H1 (cell line): ENCODE measurements around the gene UNC119B. TPM values are rescaled to one million over a fixed set of nuclear protein-coding genes. Genes with fewer than 3 reads are reported as not detected.

Experiments used
- GABPA ChIP-seq: IDR thresholded peaks from 2 replicates; pipeline ENCODE4 v1.6.1; 2011; ENCODE audit warnings: mild to moderate bottlenecking, low read length, moderate library complexity, borderline replicate concordance; ENCODE audit not compliant: insufficient read depth
- KDM1A ChIP-seq: fragments of 200-600, 300-600 bp; sonication (generic); IDR thresholded peaks from 2 replicates; pipeline ENCODE4 v1.7.1; 2016; ENCODE audit warnings: mild to moderate bottlenecking, low read length, borderline replicate concordance
- TAF7 ChIP-seq: optimal IDR thresholded peaks from 2 replicates; pipeline ENCODE3; 2011; ENCODE audit warnings: low read depth, mild to moderate bottlenecking, inconsistent platforms, low read length, moderate library complexity, borderline replicate concordance
- YY1 ChIP-seq: IDR thresholded peaks from 2 replicates; pipeline ENCODE4 v1.6.1; 2011; ENCODE audit warnings: low read depth, mild to moderate bottlenecking, low read length
- polyA plus RNA-seq, 7 experiments: library from polyadenylated mRNA; depleted of rRNA in 3 of 7; stranded (reverse) in 5 of 7; unstranded in 2 of 7; fragments of >200 nt in 5 of 7; fragments of 200-250 nt in 2 of 7; gene quantifications; 1 replicate in 5 of 7; 2 replicates in 1 of 7; 4 replicates in 1 of 7; pipeline versions ENCODE4 v1.2.1 to v1.2.3, GENCODE V29; 2011 to 2013; ENCODE audit warnings: missing spikeins in 2 of 7, mixed read lengths in 2 of 7
- total RNA-seq: library from RNA; stranded (reverse); fragmentation: NEBNext Ultra II Directional; extraction: Animal tissue kit (Norgen Biotek cat#: 25700); gene quantifications from 2 replicates; pipeline ENCODE4 v1.2.1, GENCODE V29; 2021
- TF ChIP-seq, protein P1 (sequence below): fragments of 300-600 bp; sonication (generic); IDR thresholded peaks from 2 replicates; pipeline ENCODE4 v1.7.1; 2012; ENCODE audit warnings: low read length, moderate library complexity, mild to moderate bottlenecking, inconsistent platforms; ENCODE audit not compliant: insufficient replicate concordance

Gene UNC119B
- total and polyA plus RNA-seq, 2 of the 8 experiments (the other 6 are each of a cell fraction or from before 2014, with no cell fraction given): 40.5 to 50.1 TPM

DNA sequence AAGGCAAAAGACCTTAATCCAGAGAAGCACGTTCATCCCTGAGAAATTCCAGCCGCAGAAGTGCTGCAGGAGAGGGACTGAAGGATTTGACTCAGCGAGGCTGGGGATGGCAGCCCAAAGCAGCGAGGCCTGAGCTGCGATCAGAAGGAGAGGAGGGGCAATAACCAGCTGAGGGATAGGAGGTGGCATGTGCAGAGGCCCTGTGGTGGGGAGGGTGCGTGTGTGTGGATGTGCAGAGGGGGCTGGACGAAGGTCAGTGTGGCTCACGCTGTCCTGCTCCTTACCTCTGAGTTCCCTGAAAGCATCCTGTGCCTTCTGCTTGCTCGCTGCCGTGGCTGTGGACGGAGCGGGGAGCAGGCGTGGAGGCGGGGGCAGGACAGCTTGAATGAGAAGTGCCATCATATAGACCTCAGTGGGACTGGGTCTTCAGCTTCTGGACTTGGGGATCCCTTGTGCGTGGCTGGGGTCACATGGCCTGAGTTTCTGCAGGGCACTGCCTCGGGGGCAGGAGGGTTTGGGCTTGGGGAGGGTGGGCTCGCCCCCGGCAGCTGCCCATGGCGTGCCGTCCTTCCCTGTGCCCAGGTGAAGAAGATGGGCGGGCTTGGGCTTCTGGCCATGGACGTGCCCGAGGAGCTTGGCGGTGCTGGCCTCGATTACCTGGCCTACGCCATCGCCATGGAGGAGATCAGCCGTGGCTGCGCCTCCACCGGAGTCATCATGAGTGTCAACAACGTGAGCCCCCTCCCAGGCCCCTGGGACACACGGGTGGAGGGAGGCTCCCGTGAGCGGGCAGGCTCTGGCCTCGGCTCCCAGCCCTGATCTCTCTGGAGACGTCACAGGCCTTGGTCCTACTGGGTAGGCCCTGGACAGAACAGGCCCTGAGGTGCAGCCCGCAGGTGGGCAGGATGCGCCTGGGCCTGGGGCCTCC is 26.4 kb downstream of the UNC119B start (continued):
- TF ChIP-seq, protein P1, sequence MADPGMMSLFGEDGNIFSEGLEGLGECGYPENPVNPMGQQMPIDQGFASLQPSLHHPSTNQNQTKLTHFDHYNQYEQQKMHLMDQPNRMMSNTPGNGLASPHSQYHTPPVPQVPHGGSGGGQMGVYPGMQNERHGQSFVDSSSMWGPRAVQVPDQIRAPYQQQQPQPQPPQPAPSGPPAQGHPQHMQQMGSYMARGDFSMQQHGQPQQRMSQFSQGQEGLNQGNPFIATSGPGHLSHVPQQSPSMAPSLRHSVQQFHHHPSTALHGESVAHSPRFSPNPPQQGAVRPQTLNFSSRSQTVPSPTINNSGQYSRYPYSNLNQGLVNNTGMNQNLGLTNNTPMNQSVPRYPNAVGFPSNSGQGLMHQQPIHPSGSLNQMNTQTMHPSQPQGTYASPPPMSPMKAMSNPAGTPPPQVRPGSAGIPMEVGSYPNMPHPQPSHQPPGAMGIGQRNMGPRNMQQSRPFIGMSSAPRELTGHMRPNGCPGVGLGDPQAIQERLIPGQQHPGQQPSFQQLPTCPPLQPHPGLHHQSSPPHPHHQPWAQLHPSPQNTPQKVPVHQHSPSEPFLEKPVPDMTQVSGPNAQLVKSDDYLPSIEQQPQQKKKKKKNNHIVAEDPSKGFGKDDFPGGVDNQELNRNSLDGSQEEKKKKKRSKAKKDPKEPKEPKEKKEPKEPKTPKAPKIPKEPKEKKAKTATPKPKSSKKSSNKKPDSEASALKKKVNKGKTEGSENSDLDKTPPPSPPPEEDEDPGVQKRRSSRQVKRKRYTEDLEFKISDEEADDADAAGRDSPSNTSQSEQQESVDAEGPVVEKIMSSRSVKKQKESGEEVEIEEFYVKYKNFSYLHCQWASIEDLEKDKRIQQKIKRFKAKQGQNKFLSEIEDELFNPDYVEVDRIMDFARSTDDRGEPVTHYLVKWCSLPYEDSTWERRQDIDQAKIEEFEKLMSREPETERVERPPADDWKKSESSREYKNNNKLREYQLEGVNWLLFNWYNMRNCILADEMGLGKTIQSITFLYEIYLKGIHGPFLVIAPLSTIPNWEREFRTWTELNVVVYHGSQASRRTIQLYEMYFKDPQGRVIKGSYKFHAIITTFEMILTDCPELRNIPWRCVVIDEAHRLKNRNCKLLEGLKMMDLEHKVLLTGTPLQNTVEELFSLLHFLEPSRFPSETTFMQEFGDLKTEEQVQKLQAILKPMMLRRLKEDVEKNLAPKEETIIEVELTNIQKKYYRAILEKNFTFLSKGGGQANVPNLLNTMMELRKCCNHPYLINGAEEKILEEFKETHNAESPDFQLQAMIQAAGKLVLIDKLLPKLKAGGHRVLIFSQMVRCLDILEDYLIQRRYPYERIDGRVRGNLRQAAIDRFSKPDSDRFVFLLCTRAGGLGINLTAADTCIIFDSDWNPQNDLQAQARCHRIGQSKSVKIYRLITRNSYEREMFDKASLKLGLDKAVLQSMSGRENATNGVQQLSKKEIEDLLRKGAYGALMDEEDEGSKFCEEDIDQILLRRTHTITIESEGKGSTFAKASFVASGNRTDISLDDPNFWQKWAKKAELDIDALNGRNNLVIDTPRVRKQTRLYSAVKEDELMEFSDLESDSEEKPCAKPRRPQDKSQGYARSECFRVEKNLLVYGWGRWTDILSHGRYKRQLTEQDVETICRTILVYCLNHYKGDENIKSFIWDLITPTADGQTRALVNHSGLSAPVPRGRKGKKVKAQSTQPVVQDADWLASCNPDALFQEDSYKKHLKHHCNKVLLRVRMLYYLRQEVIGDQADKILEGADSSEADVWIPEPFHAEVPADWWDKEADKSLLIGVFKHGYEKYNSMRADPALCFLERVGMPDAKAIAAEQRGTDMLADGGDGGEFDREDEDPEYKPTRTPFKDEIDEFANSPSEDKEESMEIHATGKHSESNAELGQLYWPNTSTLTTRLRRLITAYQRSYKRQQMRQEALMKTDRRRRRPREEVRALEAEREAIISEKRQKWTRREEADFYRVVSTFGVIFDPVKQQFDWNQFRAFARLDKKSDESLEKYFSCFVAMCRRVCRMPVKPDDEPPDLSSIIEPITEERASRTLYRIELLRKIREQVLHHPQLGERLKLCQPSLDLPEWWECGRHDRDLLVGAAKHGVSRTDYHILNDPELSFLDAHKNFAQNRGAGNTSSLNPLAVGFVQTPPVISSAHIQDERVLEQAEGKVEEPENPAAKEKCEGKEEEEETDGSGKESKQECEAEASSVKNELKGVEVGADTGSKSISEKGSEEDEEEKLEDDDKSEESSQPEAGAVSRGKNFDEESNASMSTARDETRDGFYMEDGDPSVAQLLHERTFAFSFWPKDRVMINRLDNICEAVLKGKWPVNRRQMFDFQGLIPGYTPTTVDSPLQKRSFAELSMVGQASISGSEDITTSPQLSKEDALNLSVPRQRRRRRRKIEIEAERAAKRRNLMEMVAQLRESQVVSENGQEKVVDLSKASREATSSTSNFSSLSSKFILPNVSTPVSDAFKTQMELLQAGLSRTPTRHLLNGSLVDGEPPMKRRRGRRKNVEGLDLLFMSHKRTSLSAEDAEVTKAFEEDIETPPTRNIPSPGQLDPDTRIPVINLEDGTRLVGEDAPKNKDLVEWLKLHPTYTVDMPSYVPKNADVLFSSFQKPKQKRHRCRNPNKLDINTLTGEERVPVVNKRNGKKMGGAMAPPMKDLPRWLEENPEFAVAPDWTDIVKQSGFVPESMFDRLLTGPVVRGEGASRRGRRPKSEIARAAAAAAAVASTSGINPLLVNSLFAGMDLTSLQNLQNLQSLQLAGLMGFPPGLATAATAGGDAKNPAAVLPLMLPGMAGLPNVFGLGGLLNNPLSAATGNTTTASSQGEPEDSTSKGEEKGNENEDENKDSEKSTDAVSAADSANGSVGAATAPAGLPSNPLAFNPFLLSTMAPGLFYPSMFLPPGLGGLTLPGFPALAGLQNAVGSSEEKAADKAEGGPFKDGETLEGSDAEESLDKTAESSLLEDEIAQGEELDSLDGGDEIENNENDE: no peak
- no peak for TF ChIP-seq KDM1A
- TF ChIP-seq YY1: no peak
- TF ChIP-seq TAF7: no peak
- no peak for TF ChIP-seq GABPA
